Measurements from ENCODE around the gene FNTB.

DNA sequence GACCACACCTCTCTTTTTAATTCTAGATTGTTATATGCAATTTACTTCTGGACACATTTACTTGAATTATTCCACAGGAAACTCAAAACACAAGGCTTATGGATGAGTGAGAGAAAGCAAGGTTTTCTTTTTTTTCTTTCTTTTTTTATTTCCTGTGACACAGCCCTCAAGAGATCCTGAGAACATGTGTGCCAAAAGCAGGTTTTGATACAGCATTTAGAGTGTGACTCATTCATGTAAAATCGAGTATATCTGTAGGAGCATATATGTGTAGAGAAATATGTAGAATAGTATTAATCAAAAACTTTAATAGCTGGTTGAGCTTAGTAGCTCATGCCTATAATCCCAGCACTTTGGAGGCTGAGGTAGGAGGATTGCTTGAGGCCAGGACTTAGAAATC is 120.0 kb downstream of the FNTB start:
- TF ChIP-seq POLR2AphosphoS5 (IDR thresholded peaks at IDR 0.05; ENCODE audit: low read depth), result no peak
- TF ChIP-seq, protein P1, sequence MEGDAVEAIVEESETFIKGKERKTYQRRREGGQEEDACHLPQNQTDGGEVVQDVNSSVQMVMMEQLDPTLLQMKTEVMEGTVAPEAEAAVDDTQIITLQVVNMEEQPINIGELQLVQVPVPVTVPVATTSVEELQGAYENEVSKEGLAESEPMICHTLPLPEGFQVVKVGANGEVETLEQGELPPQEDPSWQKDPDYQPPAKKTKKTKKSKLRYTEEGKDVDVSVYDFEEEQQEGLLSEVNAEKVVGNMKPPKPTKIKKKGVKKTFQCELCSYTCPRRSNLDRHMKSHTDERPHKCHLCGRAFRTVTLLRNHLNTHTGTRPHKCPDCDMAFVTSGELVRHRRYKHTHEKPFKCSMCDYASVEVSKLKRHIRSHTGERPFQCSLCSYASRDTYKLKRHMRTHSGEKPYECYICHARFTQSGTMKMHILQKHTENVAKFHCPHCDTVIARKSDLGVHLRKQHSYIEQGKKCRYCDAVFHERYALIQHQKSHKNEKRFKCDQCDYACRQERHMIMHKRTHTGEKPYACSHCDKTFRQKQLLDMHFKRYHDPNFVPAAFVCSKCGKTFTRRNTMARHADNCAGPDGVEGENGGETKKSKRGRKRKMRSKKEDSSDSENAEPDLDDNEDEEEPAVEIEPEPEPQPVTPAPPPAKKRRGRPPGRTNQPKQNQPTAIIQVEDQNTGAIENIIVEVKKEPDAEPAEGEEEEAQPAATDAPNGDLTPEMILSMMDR (IDR thresholded peaks at IDR 0.05; ENCODE audit: insufficient read depth, low read length), result no peak
- no peak for TF ChIP-seq SPI1 (IDR thresholded peaks at IDR 0.05; ENCODE audit: borderline replicate concordance, low read depth)
- no peak for TF ChIP-seq GABPA (IDR thresholded peaks at IDR 0.05; ENCODE audit: low read depth)
- TF ChIP-seq, protein P2, sequence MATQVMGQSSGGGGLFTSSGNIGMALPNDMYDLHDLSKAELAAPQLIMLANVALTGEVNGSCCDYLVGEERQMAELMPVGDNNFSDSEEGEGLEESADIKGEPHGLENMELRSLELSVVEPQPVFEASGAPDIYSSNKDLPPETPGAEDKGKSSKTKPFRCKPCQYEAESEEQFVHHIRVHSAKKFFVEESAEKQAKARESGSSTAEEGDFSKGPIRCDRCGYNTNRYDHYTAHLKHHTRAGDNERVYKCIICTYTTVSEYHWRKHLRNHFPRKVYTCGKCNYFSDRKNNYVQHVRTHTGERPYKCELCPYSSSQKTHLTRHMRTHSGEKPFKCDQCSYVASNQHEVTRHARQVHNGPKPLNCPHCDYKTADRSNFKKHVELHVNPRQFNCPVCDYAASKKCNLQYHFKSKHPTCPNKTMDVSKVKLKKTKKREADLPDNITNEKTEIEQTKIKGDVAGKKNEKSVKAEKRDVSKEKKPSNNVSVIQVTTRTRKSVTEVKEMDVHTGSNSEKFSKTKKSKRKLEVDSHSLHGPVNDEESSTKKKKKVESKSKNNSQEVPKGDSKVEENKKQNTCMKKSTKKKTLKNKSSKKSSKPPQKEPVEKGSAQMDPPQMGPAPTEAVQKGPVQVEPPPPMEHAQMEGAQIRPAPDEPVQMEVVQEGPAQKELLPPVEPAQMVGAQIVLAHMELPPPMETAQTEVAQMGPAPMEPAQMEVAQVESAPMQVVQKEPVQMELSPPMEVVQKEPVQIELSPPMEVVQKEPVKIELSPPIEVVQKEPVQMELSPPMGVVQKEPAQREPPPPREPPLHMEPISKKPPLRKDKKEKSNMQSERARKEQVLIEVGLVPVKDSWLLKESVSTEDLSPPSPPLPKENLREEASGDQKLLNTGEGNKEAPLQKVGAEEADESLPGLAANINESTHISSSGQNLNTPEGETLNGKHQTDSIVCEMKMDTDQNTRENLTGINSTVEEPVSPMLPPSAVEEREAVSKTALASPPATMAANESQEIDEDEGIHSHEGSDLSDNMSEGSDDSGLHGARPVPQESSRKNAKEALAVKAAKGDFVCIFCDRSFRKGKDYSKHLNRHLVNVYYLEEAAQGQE (IDR thresholded peaks at IDR 0.05; ENCODE audit: insufficient replicate concordance, low read depth), result no peak

Data from HL-60 (cell line).